GM19351 (cell line): ENCODE measurements around the gene CRY1.
"Not testable (repeated sequence)": the region's sequence is repeated elsewhere in the genome, so short reads cannot be mapped to it uniquely, and the experiment has no call there.

Experiments used
- ATAC-seq: cut with Tn5 transposase; IDR thresholded peaks from one replicate; pipeline ENCODE4 v1.9.1; 2021; ENCODE audit warnings: mild to moderate bottlenecking, moderate library complexity; ENCODE audit not compliant: unreplicated experiment

Gene CRY1

GRCh38 chr12:107011519-107011918 is 81.8 kb downstream of the CRY1 start:
- ATAC-seq, result no peak

- ATAC-seq, result no peak
Observed at GRCh38 chr12:107007411-107007810, 85.9 kb downstream of the CRY1 start.

- not testable (repeated sequence) for ATAC-seq
Observed at GRCh38 chr12:107002665-107003064, 90.7 kb downstream of the CRY1 start.

- no peak for ATAC-seq
Observed at GRCh38 chr12:106999446-106999845, 93.9 kb downstream of the CRY1 start.

GRCh38 chr12:106997916-106998315 is 95.4 kb downstream of the CRY1 start:
- no peak for ATAC-seq

- not testable (repeated sequence) for ATAC-seq
Observed at GRCh38 chr12:106996102-106996501, 97.2 kb downstream of the CRY1 start.

- no peak for ATAC-seq
Observed at GRCh38 chr12:106994579-106995220, 98.6 kb downstream of the CRY1 start.

GRCh38 chr12:106987846-106988245 is 105.5 kb downstream of the CRY1 start:
- no peak for ATAC-seq

GRCh38 chr12:106986625-106987389 is 106.5 kb downstream of the CRY1 start, which contains the start of gene MTERF2:
Gene MTERF2 (minus strand): TSS chr12:106987146. CDS start chr12:106978714, 8,432 bp downstream.
- peak; percentile 96 for ATAC-seq

- no peak for ATAC-seq
Observed at GRCh38 chr12:106986135-106986534, 107.2 kb downstream of the CRY1 start.

- ATAC-seq, result no peak
Observed at GRCh38 chr12:106985479-106985878, 107.9 kb downstream of the CRY1 start.

- ATAC-seq, result no peak
Observed at GRCh38 chr12:106984588-106985137, 108.7 kb downstream of the CRY1 start.

GRCh38 chr12:106982229-106982628 is 111.1 kb downstream of the CRY1 start:
- ATAC-seq, result no peak

- no peak for ATAC-seq
Observed at GRCh38 chr12:106981788-106982187, 111.6 kb downstream of the CRY1 start.

GRCh38 chr12:106980944-106981343 is 112.4 kb downstream of the CRY1 start:
- ATAC-seq, result no peak

GRCh38 chr12:106978035-106978800 is 115.1 kb downstream of the CRY1 start:
- no peak for ATAC-seq

GRCh38 chr12:106976668-106977067 is 116.7 kb downstream of the CRY1 start:
- no peak for ATAC-seq

GRCh38 chr12:106975993-106976658 is 117.2 kb downstream of the CRY1 start:
- ATAC-seq, result no peak

- no peak for ATAC-seq
Observed at GRCh38 chr12:106975098-106975497, 118.3 kb downstream of the CRY1 start.

GRCh38 chr12:106974511-106974910 is 118.8 kb downstream of the CRY1 start:
- peak; percentile 91 for ATAC-seq

- ATAC-seq, result no peak
Observed at GRCh38 chr12:106973545-106973944, 119.8 kb downstream of the CRY1 start.
